Panc1 (cell line): ENCODE results near the gene EVX2. TPM values are rescaled to one million over a fixed set of nuclear protein-coding genes. Genes with fewer than 3 reads are reported as not detected.

Experiments
- ATAC-seq: fragments of 200-7000 bp; cut with Tn5 transposase; 2 replicates; pipeline ENCODE4 v1.9.1; 2020; ENCODE audit warnings: mild to moderate bottlenecking, moderate library complexity
- BruUV-seq: library from RNA; stranded (reverse); fragments of 400-500 nt; replicated peaks from 2 replicates; lab custom pipeline; 2021; lab: Mats Ljungman, UMichigan
- CTCF ChIA-PET: fragments of 300-600 bp; sonication (Branson Sonifier 250); formaldehyde crosslinking; loops from one replicate; lab custom pipeline; 2022; ENCODE audit warnings: antibody characterized with exemption; lab: Charles Lee
- POLR2A ChIA-PET: fragments of 300-600 bp; sonication (Branson Sonifier 250); formaldehyde crosslinking; loops from one replicate; lab custom pipeline; 2022; ENCODE audit warnings: antibody characterized with exemption; lab: Charles Lee
- DNase-seq: peaks from one replicate; pipeline ENCODE4 v3.0.0-alpha.2; 2010; ENCODE audit warnings: low read depth, low spot score
- H3K27ac ChIP-seq: 2 replicates; pipeline ENCODE4 v1.5.1; 2011; ENCODE audit warnings: mild to moderate bottlenecking, low read length, inconsistent platforms
- H3K27me3 ChIP-seq: fragments of 200-500 bp; sonication (Bioruptor generic); 2 replicates; pipeline ENCODE4 v1.6.0; 2014; ENCODE audit warnings: low read length, inconsistent platforms; ENCODE audit not compliant: control insufficient read depth, insufficient read depth
- H3K36me3 ChIP-seq: fragments of 200-500 bp; sonication (Bioruptor generic); 2 replicates; pipeline ENCODE4 v1.5.1; 2014; ENCODE audit warnings: inconsistent platforms, mild to moderate bottlenecking, low read length, moderate library complexity; ENCODE audit not compliant: control insufficient read depth, insufficient read depth
- H3K4me1 ChIP-seq: 2 replicates; pipeline ENCODE4 v1.5.1; 2011; ENCODE audit warnings: inconsistent platforms, mild to moderate bottlenecking, low read length, moderate library complexity; ENCODE audit not compliant: control insufficient read depth, insufficient read depth
- H3K4me3 ChIP-seq, 2 experiments: 2 replicates each; pipeline ENCODE4 v1.5.1; 2011 to 2012; ENCODE audit warnings: low read depth in 2 of 2, low read length in 2 of 2, mild to moderate bottlenecking in 2 of 2, inconsistent platforms in 1 of 2, moderate library complexity in 1 of 2
- H3K9me3 ChIP-seq: fragments of 200-500 bp; sonication (Bioruptor generic); 2 replicates; pipeline ENCODE4 v1.5.1; 2014; ENCODE audit warnings: low read depth, mild to moderate bottlenecking, inconsistent platforms, low read length, moderate library complexity; ENCODE audit not compliant: control insufficient read depth, insufficient read depth
- CTCF ChIP-seq: fragments of 450-650 bp; IDR thresholded peaks from 2 replicates; pipeline ENCODE4 v1.5.1; 2017; ENCODE audit warnings: mild to moderate bottlenecking
- POLR2AphosphoS5 ChIP-seq: IDR thresholded peaks from 2 replicates; pipeline ENCODE4 v1.6.1; 2012; ENCODE audit warnings: mild to moderate bottlenecking, low read depth, low read length, moderate library complexity
- SIN3A ChIP-seq: IDR thresholded peaks from 2 replicates; pipeline ENCODE4 v1.6.1; 2012; ENCODE audit warnings: low read depth, mild to moderate bottlenecking, low read length, moderate library complexity, borderline replicate concordance; ENCODE audit not compliant: insufficient read depth
- TCF7L2 ChIP-seq: IDR thresholded peaks from 2 replicates; pipeline ENCODE4 v1.6.1; 2011; ENCODE audit warnings: mild to moderate bottlenecking, low read depth, low read length, inconsistent platforms
- in situ Hi-C: cut with HindIII; loops from 2 replicates; pipeline ENCODE4 v1.10.0; 2016; ENCODE audit warnings: low sequenced_read_pairs, low pct_unique_long_range_greater_than_20kb
- intact Hi-C: fragments of 100-400 bp; cut with micrococcal nuclease; formaldehyde crosslinking; loops from one replicate; pipeline ENCODE4 v1.10.0; 2022; ENCODE audit not compliant: unreplicated experiment
- total RNA-seq: library from RNA; stranded (reverse); gene quantifications from one replicate; pipeline ENCODE4 v1.2.1, GENCODE V29; 2021; ENCODE audit not compliant: unreplicated experiment
- TF ChIP-seq, protein P1 (sequence below), 2 experiments: IDR thresholded peaks; 2 replicates each; pipeline ENCODE4 v1.6.1; 2011 to 2012; ENCODE audit warnings: low read depth in 2 of 2, control low read depth in 1 of 2, low read length in 1 of 2, mild to moderate bottlenecking in 1 of 2, moderate library complexity in 1 of 2; ENCODE audit not compliant: insufficient read depth in 1 of 2

EVX2 gene
- total RNA-seq, 1 experiment from 2014 or later = not detected

- ChIA-PET CTCF (interaction anchor here (0.7 to 1.5 kb wide), 8 partner anchors 12 to 1028 kb away, joined by 3 to 11 read pairs (median 4); partner anchors contain the start of gene HOXD4), POLR2A (no interaction called here)
- H3K9me3 ChIP-seq = no peaks in the 10 kb centered on the region
- DNase-seq (no peak), ATAC-seq (peak; percentile 72; the same call in 1 of the 2 replicates)
- H3K4me1 ChIP-seq = peaks cover 7% of the 10 kb centered on the region
- peak overlapping the region in 1 of 2 experiments; percentile 25; a peak in 1 of 4 replicates for H3K4me3 ChIP-seq
- TF ChIP-seq POLR2AphosphoS5 (no peak), CTCF (peak; percentile 87)
- H3K27me3 ChIP-seq = no peaks in the 10 kb centered on the region
- intact Hi-C loops = loop anchor here (2.0 to 10.0 kb wide), 5 partner anchors 512 to 1035 kb away; no protein-coding TSS in a partner anchor
- in situ Hi-C loops = no loop called here
- BruUV-seq = no TSS peak
- no peak overlapping the region for H3K27ac ChIP-seq
- no peaks in the 10 kb centered on the region for H3K36me3 ChIP-seq
Measured at GRCh38 chr2:176126929-176127773, 43.4 kb upstream of the EVX2 start.

GRCh38 chr2:176125772-176126054 is 42.0 kb upstream of the EVX2 start:
- TF ChIP-seq POLR2AphosphoS5 (no peak), CTCF (no peak), TCF7L2 (no peak), SIN3A (no peak)
- TF ChIP-seq, protein P1, sequence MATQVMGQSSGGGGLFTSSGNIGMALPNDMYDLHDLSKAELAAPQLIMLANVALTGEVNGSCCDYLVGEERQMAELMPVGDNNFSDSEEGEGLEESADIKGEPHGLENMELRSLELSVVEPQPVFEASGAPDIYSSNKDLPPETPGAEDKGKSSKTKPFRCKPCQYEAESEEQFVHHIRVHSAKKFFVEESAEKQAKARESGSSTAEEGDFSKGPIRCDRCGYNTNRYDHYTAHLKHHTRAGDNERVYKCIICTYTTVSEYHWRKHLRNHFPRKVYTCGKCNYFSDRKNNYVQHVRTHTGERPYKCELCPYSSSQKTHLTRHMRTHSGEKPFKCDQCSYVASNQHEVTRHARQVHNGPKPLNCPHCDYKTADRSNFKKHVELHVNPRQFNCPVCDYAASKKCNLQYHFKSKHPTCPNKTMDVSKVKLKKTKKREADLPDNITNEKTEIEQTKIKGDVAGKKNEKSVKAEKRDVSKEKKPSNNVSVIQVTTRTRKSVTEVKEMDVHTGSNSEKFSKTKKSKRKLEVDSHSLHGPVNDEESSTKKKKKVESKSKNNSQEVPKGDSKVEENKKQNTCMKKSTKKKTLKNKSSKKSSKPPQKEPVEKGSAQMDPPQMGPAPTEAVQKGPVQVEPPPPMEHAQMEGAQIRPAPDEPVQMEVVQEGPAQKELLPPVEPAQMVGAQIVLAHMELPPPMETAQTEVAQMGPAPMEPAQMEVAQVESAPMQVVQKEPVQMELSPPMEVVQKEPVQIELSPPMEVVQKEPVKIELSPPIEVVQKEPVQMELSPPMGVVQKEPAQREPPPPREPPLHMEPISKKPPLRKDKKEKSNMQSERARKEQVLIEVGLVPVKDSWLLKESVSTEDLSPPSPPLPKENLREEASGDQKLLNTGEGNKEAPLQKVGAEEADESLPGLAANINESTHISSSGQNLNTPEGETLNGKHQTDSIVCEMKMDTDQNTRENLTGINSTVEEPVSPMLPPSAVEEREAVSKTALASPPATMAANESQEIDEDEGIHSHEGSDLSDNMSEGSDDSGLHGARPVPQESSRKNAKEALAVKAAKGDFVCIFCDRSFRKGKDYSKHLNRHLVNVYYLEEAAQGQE (IDR thresholded peaks at IDR 0.05; ENCODE audit: insufficient read depth in 1 of 2, low read depth in 2 of 2, low read length in 1 of 2) = no peak
- no TSS peak for BruUV-seq
- Histone ChIP-seq H3K27ac (no peak overlapping the region), H3K36me3 (no peaks in the 10 kb centered on the region), H3K9me3 (no peaks in the 10 kb centered on the region), H3K27me3 (no peaks in the 10 kb centered on the region), H3K4me3 (no peak overlapping the region), H3K4me1 (peaks cover 7% of the 10 kb centered on the region)
- in situ Hi-C loops = no loop called here
- DNase-seq (no peak), ATAC-seq (no peak)
- intact Hi-C loops = loop anchor here (2.0 to 10.0 kb wide), 5 partner anchors 513 to 1037 kb away; no protein-coding TSS in a partner anchor
- ChIA-PET CTCF (interaction anchor here (1.2 kb wide), 1 partner anchor 528 kb away, joined by 4 read pairs; no protein-coding TSS in a partner anchor), POLR2A (no interaction called here)
